HepG2 (cell line): ENCODE measurements around the gene MIEF2. TPM values are rescaled to one million over a fixed set of nuclear protein-coding genes. Genes with fewer than 3 reads are reported as not detected.
A peak's percentile ranks its signal among the peaks of the same experiment; 100 is the strongest.

ENCODE experiments used
- ARNTL ChIP-seq: sonication (generic); formaldehyde crosslinking; IDR thresholded peaks from 2 replicates; pipeline ENCODE4 v1.4.0; 2020; ENCODE audit warnings: mild to moderate bottlenecking, missing genetic modification reagents
- ELF3 ChIP-seq: IDR thresholded peaks from 2 replicates; pipeline ENCODE4 v1.6.1; 2016; ENCODE audit warnings: missing genetic modification reagents, missing compliant biosample characterization
- GPBP1L1 ChIP-seq: sonication (generic); formaldehyde crosslinking; IDR thresholded peaks from 2 replicates; pipeline ENCODE4 v1.5.0; 2020; ENCODE audit warnings: mild to moderate bottlenecking, missing genetic modification reagents
- HCFC1 ChIP-seq: fragments of 150-350 bp; IDR thresholded peaks from 2 replicates; pipeline ENCODE4 v1.6.1; 2014; ENCODE audit warnings: low read depth, low read length
- HNF4G ChIP-seq, 2 experiments: sonication (generic) in 1 of 2; formaldehyde crosslinking in 1 of 2; IDR thresholded peaks; 2 replicates each; pipeline versions ENCODE4 v1.4.0 to v1.6.1; 2011 to 2020; ENCODE audit warnings: borderline replicate concordance in 2 of 2, low read depth in 2 of 2, mild to moderate bottlenecking in 2 of 2, low read length in 1 of 2, missing genetic modification reagents in 1 of 2, moderate library complexity in 1 of 2
- NFE2L2 ChIP-seq: fragments of 150-350 bp; IDR thresholded peaks from 2 replicates; pipeline ENCODE4 v1.6.1; 2014; ENCODE audit warnings: low read length
- POGZ ChIP-seq: sonication (generic); formaldehyde crosslinking; IDR thresholded peaks from 2 replicates; pipeline ENCODE4 v1.4.0; 2020; ENCODE audit warnings: mild to moderate bottlenecking, missing genetic modification reagents
- PPARG ChIP-seq: conservative IDR thresholded peaks from 2 replicates; pipeline ENCODE4 v1.6.1; 2016; ENCODE audit warnings: missing biosample characterization, missing genetic modification reagents
- RARG ChIP-seq: sonication (generic); formaldehyde crosslinking; IDR thresholded peaks from 2 replicates; pipeline ENCODE4 v1.4.0; 2020; ENCODE audit warnings: low read depth, mild to moderate bottlenecking, missing genetic modification reagents
- RBM39 ChIP-seq: fragments of 200-400 bp; formaldehyde crosslinking; IDR thresholded peaks from one replicate; pipeline ENCODE4 v1.6.1; 2018; ENCODE audit warnings: antibody characterized with exemption, mild to moderate bottlenecking, low read depth, low read length; ENCODE audit not compliant: poor library complexity, severe bottlenecking
- SMAD3 ChIP-seq: sonication (generic); formaldehyde crosslinking; IDR thresholded peaks from 2 replicates; pipeline ENCODE4 v1.4.0; 2020; ENCODE audit warnings: missing genetic modification reagents
- TBX3 ChIP-seq: fragments of 450-650 bp; IDR thresholded peaks from 2 replicates; pipeline ENCODE4 v1.6.1; 2017; ENCODE audit warnings: antibody characterized with exemption, mild to moderate bottlenecking, inconsistent platforms, borderline replicate concordance
- U2AF2 ChIP-seq: fragments of 200-400 bp; formaldehyde crosslinking; IDR thresholded peaks from 2 replicates; pipeline ENCODE4 v1.6.1; 2017; ENCODE audit warnings: low read depth, mild to moderate bottlenecking, low read length
- ZNF280D ChIP-seq: sonication (generic); formaldehyde crosslinking; IDR thresholded peaks from 2 replicates; pipeline ENCODE4 v1.5.1; 2020; ENCODE audit warnings: mild to moderate bottlenecking, missing genetic modification reagents
- ZNF317 ChIP-seq: sonication (generic); formaldehyde crosslinking; IDR thresholded peaks from 2 replicates; pipeline ENCODE4 v1.5.0; 2020; ENCODE audit warnings: mild to moderate bottlenecking, missing genetic modification reagents
- ZNF326 ChIP-seq: sonication (generic); formaldehyde crosslinking; IDR thresholded peaks from 2 replicates; pipeline ENCODE4 v1.4.0; 2020; ENCODE audit warnings: missing genetic modification reagents, borderline replicate concordance
- ZNF337 ChIP-seq: sonication (generic); formaldehyde crosslinking; IDR thresholded peaks from 2 replicates; pipeline ENCODE4 v1.5.1; 2020; ENCODE audit warnings: missing genetic modification reagents, low read depth, mild to moderate bottlenecking, borderline replicate concordance
- ZNF446 ChIP-seq: sonication (generic); formaldehyde crosslinking; IDR thresholded peaks from 2 replicates; pipeline ENCODE4 v1.5.0; 2020; ENCODE audit warnings: mild to moderate bottlenecking, missing genetic modification reagents
- ZNF556 ChIP-seq: sonication (generic); formaldehyde crosslinking; IDR thresholded peaks from 2 replicates; pipeline ENCODE4 v1.4.0; 2020; ENCODE audit warnings: mild to moderate bottlenecking, missing genetic modification reagents, borderline replicate concordance
- polyA plus RNA-seq, 8 experiments: library from polyadenylated mRNA; depleted of rRNA in 3 of 8; stranded (reverse) in 7 of 8; unstranded in 1 of 8; fragments of >200 nt; fragmentation: Illumina TruSeq in 4 of 8; extraction: Trizol in 4 of 8; gene quantifications; 2 replicates each; pipeline versions ENCODE4 v1.2.1 to v1.2.3, GENCODE V29; 2011 to 2016; ENCODE audit warnings: low read depth in 4 of 8, missing spikeins in 1 of 8, mixed read lengths in 1 of 8; ENCODE audit not compliant: insufficient read depth in 1 of 8
- total RNA-seq, 5 experiments: library from RNA; depleted of rRNA; stranded (reverse); fragments of >200 nt; fragmentation: Illumina TruSeq; extraction: Trizol; gene quantifications; 2 replicates each; pipeline ENCODE4 v1.2.3, GENCODE V29; 2016; ENCODE audit warnings: low read depth in 1 of 5
- TF ChIP-seq, protein P1 (sequence below): sonication (generic); formaldehyde crosslinking; conservative IDR thresholded peaks from 2 replicates; pipeline ENCODE4 v1.4.0; 2020; ENCODE audit warnings: missing genetic modification reagents
- TF ChIP-seq, protein P2 (sequence below): sonication (generic); formaldehyde crosslinking; IDR thresholded peaks from 2 replicates; pipeline ENCODE4 v1.9.0; 2021; ENCODE audit warnings: missing genetic modification reagents, borderline replicate concordance

Gene MIEF2
- total and polyA plus RNA-seq, 2 of the 13 experiments (the other 11 are each of a cell fraction or from before 2014, with no cell fraction given) = 6.0 to 8.0 TPM

DNA sequence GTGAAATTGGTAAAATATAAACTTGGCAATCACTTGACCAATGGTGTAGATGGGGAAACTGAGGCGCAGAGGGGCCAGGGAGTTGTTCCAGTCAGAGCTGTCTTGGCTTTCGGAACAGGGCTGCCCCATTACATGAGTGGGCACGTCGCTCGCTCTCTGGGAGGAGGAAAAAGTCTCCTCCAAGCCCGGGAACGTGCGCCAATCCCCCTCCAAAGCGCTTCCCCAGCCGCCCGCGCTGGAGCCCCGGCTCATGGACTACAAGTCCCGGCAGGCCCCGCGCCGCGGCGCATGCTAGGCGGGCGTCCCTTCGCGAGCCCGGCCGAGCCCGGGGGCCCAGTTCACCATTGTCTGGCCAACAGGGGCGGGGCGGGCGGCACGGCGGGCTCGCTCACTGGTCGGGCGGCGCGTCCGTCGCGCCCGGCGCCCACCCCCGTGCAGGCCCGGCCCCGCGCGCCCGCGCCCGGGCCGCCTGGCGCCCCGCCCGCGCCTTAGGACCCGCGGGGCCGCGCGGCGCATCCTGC is 35.3 kb upstream of the MIEF2 start, which contains the start of gene LLGL1 (continued):
- no peak for TF ChIP-seq ZNF337
- no peak for TF ChIP-seq SMAD3 (CRISPR knock-in tag)
- TF ChIP-seq, protein P1, sequence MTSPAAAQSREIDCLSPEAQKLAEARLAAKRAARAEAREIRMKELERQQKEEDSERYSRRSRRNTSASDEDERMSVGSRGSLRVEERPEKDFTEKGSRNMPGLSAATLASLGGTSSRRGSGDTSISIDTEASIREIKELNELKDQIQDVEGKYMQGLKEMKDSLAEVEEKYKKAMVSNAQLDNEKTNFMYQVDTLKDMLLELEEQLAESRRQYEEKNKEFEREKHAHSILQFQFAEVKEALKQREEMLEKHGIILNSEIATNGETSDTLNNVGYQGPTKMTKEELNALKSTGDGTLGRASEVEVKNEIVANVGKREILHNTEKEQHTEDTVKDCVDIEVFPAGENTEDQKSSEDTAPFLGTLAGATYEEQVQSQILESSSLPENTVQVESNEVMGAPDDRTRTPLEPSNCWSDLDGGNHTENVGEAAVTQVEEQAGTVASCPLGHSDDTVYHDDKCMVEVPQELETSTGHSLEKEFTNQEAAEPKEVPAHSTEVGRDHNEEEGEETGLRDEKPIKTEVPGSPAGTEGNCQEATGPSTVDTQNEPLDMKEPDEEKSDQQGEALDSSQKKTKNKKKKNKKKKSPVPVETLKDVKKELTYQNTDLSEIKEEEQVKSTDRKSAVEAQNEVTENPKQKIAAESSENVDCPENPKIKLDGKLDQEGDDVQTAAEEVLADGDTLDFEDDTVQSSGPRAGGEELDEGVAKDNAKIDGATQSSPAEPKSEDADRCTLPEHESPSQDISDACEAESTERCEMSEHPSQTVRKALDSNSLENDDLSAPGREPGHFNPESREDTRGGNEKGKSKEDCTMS = no peak
- TF ChIP-seq GPBP1L1 (CRISPR knock-in tag) = no peak
- no peak for TF ChIP-seq RBM39
- TF ChIP-seq ZNF446 (CRISPR knock-in tag) = no peak
- TF ChIP-seq ARNTL (CRISPR knock-in tag) = no peak
- TF ChIP-seq ELF3 (CRISPR knock-in tag) = no peak
- TF ChIP-seq, protein P2, sequence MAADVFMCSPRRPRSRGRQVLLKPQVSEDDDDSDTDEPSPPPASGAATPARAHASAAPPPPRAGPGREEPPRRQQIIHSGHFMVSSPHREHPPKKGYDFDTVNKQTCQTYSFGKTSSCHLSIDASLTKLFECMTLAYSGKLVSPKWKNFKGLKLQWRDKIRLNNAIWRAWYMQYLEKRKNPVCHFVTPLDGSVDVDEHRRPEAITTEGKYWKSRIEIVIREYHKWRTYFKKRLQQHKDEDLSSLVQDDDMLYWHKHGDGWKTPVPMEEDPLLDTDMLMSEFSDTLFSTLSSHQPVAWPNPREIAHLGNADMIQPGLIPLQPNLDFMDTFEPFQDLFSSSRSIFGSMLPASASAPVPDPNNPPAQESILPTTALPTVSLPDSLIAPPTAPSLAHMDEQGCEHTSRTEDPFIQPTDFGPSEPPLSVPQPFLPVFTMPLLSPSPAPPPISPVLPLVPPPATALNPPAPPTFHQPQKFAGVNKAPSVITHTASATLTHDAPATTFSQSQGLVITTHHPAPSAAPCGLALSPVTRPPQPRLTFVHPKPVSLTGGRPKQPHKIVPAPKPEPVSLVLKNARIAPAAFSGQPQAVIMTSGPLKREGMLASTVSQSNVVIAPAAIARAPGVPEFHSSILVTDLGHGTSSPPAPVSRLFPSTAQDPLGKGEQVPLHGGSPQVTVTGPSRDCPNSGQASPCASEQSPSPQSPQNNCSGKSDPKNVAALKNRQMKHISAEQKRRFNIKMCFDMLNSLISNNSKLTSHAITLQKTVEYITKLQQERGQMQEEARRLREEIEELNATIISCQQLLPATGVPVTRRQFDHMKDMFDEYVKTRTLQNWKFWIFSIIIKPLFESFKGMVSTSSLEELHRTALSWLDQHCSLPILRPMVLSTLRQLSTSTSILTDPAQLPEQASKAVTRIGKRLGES (CRISPR knock-in tag) = no peak
- TF ChIP-seq ZNF280D (CRISPR knock-in tag) = no peak
- TF ChIP-seq PPARG (CRISPR knock-in tag) = no peak
- no peak for TF ChIP-seq HNF4G (IDR thresholded peaks at IDR 0.05; ENCODE audit: borderline replicate concordance, low read depth, low read length)
- TF ChIP-seq HNF4G (CRISPR knock-in tag; IDR thresholded peaks at IDR 0.05; ENCODE audit: borderline replicate concordance, low read depth) = no peak
- no peak for TF ChIP-seq RARG (CRISPR knock-in tag)
- no peak for TF ChIP-seq ZNF317
- no peak for TF ChIP-seq ZNF556
- TF ChIP-seq TBX3 = no peak
- TF ChIP-seq POGZ = no peak
- TF ChIP-seq NFE2L2 = no peak
- no peak for TF ChIP-seq U2AF2
- peak; percentile 87 for TF ChIP-seq HCFC1
- no peak for TF ChIP-seq ZNF326
